GM15510 (cell line): ENCODE data around the gene ZNF333.
"Not testable (repeated sequence)": the region's sequence is repeated elsewhere in the genome, so short reads cannot be mapped to it uniquely, and the experiment has no call there.

Experiments used
- POLR2A ChIP-seq: IDR thresholded peaks from 3 replicates; pipeline ENCODE4 v1.6.1; 2011; ENCODE audit warnings: borderline replicate concordance; ENCODE audit not compliant: insufficient read length; ENCODE audit errors: extremely low read depth

ZNF333 gene

DNA sequence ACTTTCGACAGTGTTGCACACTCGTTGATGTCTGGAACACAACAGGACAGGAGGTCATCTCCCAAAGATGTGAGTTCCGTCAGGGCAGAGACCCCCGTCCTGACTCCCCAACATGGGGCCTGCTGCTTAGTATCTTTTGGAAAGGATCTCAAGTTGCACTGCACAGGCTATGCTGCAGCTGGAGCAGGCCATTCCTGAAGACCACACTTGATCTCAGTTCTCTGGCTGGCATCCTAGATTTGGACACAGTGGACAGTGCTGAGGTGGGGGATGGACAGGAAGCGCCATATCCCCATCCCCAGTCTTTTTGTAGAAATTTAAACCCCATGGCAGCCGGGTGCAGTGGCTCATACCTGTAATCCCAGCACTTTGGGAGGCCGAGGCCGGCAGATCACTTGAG lies 82.6 kb downstream of the ZNF333 start:
- TF ChIP-seq POLR2A = no peak

DNA sequence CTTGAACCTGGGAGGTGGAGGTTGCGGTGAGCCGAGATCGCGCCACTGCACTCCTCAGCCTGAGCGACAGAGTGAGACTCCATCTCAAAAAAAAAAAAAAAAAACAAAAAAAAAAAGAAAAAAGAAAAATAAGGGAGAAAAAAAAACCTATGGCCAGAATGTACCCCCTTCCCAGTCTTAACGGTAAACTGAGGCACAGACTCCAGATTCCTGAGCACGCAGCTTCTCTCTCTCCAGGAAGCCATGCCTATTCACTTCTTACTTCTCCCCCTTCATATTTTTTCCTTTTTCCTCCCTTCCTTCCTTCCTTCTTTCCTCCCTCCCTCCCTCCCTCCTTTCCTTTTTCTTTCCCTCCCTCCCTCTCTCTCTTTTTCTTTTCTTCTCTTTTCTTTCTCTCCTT lies 83.1 kb downstream of the ZNF333 start:
- TF ChIP-seq POLR2A = no peak

DNA sequence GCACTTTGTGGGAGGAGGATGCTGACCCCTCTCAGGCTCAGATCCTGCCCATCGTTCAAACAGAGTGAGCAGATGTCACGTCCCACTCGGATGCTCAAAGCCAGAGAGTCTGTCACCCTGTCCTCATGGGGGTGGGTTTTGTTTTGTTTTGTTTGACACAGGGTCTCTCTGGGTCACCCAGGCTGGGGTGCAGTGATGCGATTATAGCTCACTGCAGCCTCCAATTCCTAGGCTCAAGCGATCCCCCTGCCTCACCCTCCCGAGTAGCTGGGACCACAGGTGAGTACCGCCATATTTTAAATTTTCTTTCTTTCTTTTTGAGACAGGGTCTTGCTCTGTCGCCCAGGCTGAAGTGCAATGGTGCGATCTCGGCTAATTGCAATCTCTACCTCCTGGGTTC lies 84.5 kb downstream of the ZNF333 start:
- TF ChIP-seq POLR2A = no peak

DNA sequence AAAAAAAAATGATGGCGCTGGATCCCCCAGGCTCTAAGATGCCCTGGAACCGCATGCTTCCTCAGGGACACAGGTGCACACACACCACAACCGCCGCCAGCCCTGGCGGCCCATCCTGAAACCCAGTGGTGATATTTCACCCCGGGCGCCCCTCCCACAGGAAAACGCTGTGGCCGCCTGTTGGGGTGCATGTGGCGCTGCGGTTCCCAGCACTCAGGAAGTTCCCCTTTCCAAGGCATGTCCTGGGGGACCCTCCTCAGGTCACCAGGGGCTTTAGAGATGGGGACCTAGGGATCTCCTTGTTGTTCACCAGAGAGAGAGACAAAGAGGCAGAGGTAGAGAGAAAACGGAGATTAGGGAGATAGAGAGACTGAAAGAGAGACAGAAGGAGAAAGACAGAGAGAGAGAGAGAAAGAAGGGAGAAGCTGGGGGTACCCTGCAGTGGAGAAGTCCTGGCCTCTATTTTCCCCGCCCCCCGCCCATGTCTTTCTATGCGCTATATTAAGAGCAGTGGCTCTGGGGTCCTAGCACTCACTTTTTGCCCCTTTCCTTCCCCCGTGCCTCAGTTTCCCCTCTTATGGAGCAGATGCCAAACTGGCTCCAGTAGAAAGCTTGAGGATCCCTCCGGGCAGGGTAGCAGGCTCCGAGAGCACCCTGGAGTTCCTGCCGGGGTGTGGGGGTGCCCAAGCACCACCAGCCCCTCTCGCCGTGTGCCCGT lies 86.2 kb downstream of the ZNF333 start:
- no peak for TF ChIP-seq POLR2A

DNA sequence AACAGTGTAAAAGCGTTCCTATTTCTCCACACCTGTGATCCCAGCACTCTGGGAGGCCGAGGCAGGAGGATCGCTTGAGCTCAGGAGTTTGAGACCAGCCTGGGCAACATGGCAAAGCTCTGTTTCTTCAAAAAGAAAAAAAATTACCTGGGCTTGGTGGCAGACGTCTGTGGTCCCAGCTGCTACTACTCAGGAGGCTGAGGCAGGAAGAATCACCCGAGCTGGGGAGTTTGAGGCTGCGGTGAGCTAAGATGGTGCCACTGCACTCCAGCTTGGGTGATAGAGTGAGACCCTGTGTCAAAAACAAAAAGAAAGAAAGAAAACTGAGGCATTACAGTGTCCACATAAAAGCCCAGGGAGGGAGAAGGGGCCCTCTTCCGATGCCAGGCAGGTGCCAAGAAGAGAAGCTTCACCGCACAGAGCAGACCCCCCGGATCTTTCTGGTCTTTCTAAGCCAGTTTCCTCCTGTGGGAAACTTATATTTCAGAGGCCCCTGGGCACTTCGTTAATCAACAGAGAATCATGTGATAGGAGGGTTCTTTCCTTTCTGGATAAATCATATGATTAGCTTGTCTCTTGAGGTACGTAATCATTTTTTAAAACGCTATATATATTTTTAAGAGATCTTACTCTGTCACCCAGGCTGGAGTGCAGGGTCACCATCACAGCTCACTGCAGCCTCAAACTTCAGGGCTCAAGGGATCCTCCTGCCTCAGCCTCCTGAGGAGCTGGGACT lies 88.4 kb downstream of the ZNF333 start, which contains the start of gene ADGRE2:
Gene ADGRE2, minus strand, starts transcription at position 451 of the 736 bp plus-strand sequence. CDS start 1,804 bp downstream, outside the sequence.
- not testable (repeated sequence) for TF ChIP-seq POLR2A

DNA sequence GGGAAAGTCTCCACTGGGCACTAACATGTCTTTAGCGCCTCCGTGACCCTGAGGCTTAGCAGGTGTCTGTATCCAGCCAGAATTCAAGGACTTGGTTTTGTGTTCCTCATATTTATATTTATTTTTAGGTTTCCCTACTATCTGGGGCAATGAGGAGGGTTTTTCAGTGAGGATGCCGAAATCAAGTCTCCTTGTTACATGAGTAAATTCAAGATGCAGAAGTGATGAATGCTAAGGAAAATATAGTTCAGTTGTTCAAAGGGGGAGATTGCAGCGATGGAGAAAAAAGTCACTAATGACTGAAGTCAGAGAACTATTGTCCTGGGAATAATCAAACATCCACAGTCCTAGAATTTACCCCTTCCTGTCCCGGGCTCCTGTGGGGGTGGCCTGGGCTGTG lies 89.3 kb downstream of the ZNF333 start:
- no peak for TF ChIP-seq POLR2A

DNA sequence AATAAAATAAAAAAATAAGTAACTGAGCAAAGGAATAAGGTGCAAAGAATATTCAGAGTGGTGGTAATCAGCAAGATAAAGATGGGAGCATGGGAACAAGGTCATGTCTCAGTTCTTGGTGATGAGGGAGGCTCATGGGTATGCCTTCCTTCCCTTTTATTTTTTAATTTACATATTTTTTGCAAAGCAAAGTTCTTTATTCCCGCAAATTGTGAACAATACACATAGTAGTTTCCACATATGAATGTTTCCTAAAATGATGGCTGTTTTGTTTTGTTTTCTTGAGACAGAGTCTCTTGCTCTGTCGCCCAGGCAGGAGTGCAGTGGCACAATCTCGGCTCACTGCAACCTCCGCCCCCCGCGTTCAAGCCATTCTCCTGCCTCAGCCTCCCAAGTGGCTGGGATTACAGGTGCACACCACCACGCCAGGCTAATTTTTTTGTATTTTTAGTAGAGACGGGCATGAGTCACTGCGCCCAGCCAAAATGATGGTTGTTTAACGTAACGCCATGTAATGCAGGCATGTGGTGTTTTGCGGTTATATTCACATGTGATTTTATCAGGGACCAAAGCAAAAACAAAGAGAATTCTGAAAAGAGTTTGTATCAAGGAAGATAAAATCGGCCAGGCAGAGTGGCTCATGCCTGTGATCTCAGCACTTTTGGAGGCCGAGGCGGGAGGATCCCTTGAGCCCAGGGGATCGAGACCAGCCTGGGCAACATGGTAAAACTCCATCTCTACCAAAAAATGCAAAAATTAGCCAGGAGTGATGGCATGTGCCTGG lies 93.0 kb downstream of the ZNF333 start:
- no peak for TF ChIP-seq POLR2A
